Right hindlimb (tissue), 1 donor: ENCODE measurements around the gene MRPS18C.
"Not testable (repeated sequence)": the region's sequence is repeated elsewhere in the genome, so short reads cannot be mapped to it uniquely, and the experiment has no call there.

Source experiments
- DNase-seq: peaks from one replicate; pipeline ENCODE4 v3.0.0-alpha.2; 2018

The MRPS18C gene

DNA sequence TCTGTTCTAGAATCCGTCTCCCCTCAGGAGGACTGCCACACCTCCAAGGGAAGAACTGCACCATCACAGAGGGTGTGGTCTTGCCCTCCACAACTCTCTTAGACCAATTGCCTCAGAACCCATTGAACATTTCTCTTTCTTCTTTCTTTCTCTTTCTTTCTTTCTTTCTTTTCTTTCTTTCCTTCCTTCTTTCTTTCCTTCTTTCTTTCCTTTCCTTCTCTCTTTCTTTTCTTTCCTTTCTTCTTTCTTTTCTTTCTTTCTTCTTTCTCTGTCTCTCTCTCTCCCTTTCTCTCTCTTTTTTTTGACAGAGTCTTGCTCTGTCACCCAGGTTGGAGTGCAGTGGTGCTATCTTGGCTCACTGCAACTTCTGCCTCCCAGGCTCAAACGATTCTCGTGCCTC, 45.8 kb downstream of the MRPS18C start:
- not testable (repeated sequence) for DNase-seq

DNA sequence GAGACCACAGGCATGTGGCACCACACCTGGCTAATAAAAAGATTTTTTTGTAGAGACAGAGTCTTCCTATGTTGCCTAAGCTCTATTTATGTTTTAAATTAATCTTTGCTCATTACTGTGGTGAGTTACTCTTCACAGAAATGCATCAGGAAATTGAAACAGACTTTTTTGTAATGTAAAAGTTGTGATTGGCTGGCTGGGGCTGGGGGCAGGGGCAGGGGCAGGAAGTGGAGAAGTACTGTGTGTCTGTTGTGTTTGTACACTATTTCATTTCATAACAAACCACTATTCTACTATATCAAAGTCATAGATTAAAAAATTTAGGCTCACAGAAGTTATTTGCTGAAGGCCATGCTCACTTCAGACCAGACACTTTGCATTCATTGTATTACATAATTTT, 48.1 kb downstream of the MRPS18C start:
- DNase-seq, result no peak

DNA sequence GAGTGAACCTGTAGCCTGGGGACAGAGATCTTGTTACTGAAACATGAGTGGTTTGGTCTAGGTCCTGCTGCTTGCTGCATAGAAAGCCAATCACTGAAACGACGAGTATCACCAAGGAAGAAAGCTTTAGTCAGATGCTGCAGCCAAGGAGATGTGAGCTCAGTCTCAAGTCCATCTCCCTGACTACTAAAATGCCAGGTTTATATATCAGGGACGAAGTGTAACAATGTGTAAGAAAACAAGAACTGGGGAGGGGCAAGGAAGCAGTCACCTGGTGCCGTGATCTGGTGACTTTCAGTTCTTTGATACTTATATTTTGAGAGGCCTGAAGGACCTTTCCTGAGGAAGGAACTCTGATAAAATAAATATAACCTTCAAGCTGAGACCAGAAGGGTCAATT, 48.6 kb downstream of the MRPS18C start:
- no peak for DNase-seq

DNA sequence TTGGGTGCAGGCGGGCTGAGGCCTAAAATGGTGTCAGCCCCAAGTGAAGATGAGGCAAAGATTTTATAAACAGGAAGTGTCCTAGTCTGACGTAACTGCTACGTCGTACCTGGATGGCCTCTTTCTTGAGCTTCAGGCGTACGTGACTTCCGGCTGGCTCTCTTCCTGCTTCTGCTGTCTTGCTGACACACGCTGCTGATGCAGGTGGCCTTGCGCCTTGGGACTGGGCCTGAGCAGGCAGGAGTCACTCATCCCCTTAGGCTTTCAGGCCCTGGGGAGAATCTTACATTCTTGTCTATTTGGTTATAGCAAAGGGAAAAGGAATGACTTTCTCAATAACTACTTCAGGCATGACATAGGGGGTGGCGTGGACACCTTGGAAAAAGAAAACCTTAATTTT, 49.1 kb downstream of the MRPS18C start:
- DNase-seq, result no peak

DNA sequence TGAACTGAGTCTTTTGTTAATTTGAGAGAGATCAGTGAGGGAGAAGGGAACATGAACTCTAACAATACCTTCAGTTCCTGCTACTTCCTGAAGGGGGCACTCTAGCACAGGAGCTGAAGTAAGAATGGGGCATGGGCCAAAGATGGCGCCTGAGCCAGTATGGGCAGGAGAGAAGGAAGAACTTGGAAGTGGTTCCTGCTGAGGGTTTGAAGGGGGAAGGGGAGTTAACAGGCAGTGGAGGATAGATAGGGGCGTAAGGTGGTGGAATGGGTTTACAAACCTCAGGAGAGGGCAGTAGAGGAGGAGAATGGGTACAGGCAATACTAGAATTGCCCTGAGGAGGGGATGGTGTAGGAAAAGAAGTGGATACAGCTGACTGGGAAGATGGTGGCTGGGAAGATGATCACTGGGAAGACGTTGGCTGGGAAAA, 53.3 kb downstream of the MRPS18C start:
- DNase-seq, result not testable (repeated sequence)

DNA sequence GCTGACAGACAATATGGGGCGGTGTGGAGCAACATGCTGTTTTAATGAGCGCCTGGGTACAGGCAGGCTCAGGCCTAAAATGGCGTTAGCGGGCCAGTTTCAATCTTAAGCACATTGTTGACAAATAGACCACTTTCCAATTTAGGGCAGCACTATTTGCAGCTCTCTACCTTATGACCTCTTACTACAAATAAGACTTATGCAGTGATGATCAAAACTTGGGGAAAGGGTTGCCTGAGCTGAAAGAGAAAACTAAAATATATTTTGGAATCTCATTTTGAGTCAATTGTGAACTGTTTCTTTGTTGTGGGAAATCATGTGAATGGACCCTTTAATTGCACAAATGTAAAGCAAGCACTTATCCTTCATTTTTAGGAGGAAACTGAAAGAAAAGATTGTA, 54.6 kb downstream of the MRPS18C start:
- DNase-seq, result no peak
